Measurements from ENCODE around the gene CD6. TPM values are rescaled to one million over a fixed set of nuclear protein-coding genes. Genes with fewer than 3 reads are reported as not detected.

Gene CD6
- total and polyA plus RNA-seq, 2 donors (not counting 3 experiments of a cell fraction or from before 2014, with no cell fraction given), result not detected

DNA sequence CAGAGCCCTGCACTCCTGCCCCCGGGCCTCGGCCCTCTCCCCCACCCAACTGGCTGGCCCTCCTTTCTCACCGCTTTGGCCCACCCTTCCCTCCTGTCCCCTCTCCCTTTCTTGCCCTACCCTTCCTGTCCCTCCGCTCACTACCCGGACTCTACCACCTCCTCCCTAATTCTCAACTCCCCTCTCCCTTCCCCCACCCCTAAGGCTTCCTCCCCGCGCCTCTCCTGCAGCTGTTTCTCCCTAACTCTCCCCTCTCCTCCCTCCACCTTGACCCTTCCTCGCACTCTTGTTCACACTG lies 19.9 kb upstream of the CD6 start:
- no peak overlapping the region for H3K27ac ChIP-seq (ENCODE audit: insufficient read depth, low read depth, low read length)
- peak overlapping the region; percentile 50 for H3K9ac ChIP-seq (replicated peaks; ENCODE audit: extremely low read depth, insufficient read depth, low read length)
- POLR2A ChIA-PET, result no interaction called here

More for the DNA sequence above, 19.9 kb upstream of the CD6 start:
- no peaks in the 10 kb centered on the region for H3K79me2 ChIP-seq (ENCODE audit: control insufficient read depth, insufficient read depth, low read length)
- intact Hi-C loops (cut with micrococcal nuclease), result no loop called here
- CTCF ChIA-PET, result no interaction called here
- no peaks in the 10 kb centered on the region for H4K20me1 ChIP-seq (replicated peaks; ENCODE audit: control insufficient read depth, extremely low read depth, insufficient read depth, low read length)
- H3K9me3 ChIP-seq (replicated peaks; ENCODE audit: control insufficient read depth, insufficient read depth, low read length), result no peaks in the 10 kb centered on the region
- H3K9me1 ChIP-seq (replicated peaks; ENCODE audit: control insufficient read depth, extremely low read depth, insufficient read depth, low read length), result no peaks in the 10 kb centered on the region
- H3K4me3 ChIP-seq (replicated peaks in 1 of 3; ENCODE audit: insufficient read depth in 1 of 3, low read depth in 1 of 3, low read length in 3 of 3), result peak overlapping the region in 2 of 3 experiments; percentile 34 to 56
- dilution Hi-C loops (cut with MboI; ENCODE audit: extremely low pct_ligation_motif_present, low sequenced_read_pairs), result no loop called here
- no peaks in the 10 kb centered on the region for H3K36me3 ChIP-seq (ENCODE audit: control insufficient read depth in 2 of 2, extremely low read depth in 1 of 2, insufficient read depth in 2 of 2, low read length in 2 of 2)
- BruUV-seq (replicated peaks), result no TSS peak
- FAIRE-seq (no peak), DNase-seq (ENCODE audit: low read depth, low spot score) (no peak)
- TF ChIP-seq FOS (IDR thresholded peaks at IDR 0.05; ENCODE audit: borderline replicate concordance, insufficient read depth, low read length) (no peak), POLR2A (IDR thresholded peaks at IDR 0.05; ENCODE audit: low read depth, low read length) (no peak), POLR2AphosphoS5 (IDR thresholded peaks at IDR 0.05; ENCODE audit: insufficient read depth, low read depth, low read length) (no peak), MYC (IDR thresholded peaks at IDR 0.05; ENCODE audit: low read depth, low read length) (no peak), EZH2 (IDR thresholded peaks at IDR 0.05; ENCODE audit: borderline replicate concordance, low read depth, low read length, severe bottlenecking) (no peak), JUN (IDR thresholded peaks at IDR 0.05; ENCODE audit: borderline replicate concordance, insufficient read depth, insufficient read length, low read depth) (no peak), GATA2 (IDR thresholded peaks at IDR 0.05; ENCODE audit: insufficient read depth, insufficient read length, low read depth, low read length) (no peak), MAX (IDR thresholded peaks at IDR 0.05; ENCODE audit: insufficient read depth, insufficient read length) (no peak)
- TF ChIP-seq, protein P1, sequence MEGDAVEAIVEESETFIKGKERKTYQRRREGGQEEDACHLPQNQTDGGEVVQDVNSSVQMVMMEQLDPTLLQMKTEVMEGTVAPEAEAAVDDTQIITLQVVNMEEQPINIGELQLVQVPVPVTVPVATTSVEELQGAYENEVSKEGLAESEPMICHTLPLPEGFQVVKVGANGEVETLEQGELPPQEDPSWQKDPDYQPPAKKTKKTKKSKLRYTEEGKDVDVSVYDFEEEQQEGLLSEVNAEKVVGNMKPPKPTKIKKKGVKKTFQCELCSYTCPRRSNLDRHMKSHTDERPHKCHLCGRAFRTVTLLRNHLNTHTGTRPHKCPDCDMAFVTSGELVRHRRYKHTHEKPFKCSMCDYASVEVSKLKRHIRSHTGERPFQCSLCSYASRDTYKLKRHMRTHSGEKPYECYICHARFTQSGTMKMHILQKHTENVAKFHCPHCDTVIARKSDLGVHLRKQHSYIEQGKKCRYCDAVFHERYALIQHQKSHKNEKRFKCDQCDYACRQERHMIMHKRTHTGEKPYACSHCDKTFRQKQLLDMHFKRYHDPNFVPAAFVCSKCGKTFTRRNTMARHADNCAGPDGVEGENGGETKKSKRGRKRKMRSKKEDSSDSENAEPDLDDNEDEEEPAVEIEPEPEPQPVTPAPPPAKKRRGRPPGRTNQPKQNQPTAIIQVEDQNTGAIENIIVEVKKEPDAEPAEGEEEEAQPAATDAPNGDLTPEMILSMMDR (IDR thresholded peaks at IDR 0.05; ENCODE audit: extremely low read depth in 1 of 2, insufficient read depth in 1 of 2, low read depth in 1 of 2, low read length in 2 of 2), result no peak
- H3K4me2 ChIP-seq (ENCODE audit: insufficient read depth, low read length), result peak overlapping the region; percentile 84
- peaks cover 2 to 10% of the 10 kb centered on the region in 2 experiments for H3K27me3 ChIP-seq (ENCODE audit: control insufficient read depth in 2 of 2, insufficient read depth in 2 of 2, low read length in 2 of 2)
- peak overlapping the region; percentile 97 for H2AFZ ChIP-seq (ENCODE audit: low read depth, low read length)
- peaks cover 10% of the 10 kb centered on the region for H3K4me1 ChIP-seq (ENCODE audit: control insufficient read depth, extremely low read depth, insufficient read depth, low read length)
